HTR-8/SVneo (cell line): ENCODE data around the gene RRAS.

Experiments
- DNase-seq: peaks from one replicate; pipeline ENCODE4 v3.0.0; 2011; ENCODE audit warnings: low spot score, mixed read lengths; ENCODE audit not compliant: insufficient read length
- FAIRE-seq: peaks from 2 replicates; lab custom pipeline; 2011; peaks lifted over from hg19 to GRCh38; lab: Jason Lieb, UNC

Gene RRAS

DNA sequence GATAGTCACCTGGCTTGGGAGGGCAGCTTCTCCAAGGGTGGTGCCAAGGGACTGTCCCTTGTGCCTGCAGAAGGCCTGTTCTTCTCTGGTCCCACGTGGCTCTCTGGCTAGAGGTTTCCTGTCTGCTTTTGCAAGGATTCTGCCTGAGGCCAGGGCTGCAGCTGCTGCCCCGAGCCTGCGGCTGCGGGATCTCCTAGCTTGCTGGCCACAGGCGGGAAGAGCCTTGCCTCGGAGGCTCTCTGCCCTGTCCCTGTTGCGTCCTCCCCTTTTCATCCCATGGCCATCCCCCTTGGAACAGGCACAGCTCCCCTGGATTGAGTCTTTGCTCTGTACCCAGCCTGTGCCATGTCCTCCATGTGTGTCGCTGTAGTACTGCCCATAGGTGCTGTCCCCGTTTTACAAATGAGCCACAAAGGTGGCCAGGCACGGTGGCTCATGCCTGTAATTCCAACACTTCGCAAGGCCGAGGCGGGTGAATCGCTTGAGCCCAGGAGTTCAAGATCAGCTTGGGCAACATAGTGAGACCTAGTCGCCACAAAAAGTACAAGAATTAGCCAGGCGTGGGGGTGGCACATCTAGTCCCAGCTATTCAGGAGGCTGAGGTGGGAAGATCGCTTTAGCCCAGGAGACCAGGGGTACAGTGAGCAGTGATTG, 16.6 kb upstream of the RRAS start:
- no peak for FAIRE-seq
- DNase-seq = no peak

DNA sequence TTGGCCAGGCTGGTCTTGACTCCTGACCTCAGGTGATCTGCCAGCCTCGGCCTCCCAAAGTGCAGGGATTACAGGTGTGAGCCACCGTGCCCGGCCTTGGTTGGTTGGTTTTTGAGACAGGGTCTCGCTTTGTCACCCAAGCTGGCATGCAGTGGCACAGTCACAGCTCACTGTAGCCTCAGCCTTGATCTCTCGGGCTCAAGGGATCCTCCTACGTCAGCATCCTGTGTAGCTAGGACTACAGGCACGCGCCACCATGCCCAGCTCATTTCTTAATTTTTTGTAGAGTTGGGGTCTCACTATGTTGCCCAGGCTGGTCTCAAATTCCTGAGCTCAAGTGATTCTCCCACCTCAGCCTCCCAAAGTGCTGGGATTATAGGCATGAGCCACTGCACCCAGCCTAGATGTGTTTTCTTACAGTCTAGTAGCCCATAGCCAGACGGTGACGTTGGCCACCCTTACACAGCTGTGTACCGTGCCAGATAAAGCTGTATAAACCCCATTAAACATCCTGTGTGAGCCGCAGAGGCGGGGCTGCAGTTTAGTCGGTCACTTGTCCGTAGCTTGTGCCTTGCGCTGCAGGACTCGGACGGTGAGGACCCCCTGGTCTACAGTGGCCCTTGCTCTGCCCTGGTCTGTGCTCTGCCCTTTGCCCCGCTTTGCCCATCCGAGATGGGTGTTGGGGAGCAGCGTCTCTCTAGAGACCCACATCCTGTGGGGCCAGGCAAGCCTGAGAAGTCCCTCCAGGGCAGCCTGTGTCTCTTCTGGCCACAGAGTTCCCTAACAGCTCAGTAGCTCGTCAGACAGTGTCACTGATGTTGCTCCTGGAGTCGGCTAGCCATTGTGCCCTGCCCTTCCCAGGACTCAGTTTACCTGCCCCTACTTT, 15.9 kb upstream of the RRAS start:
- FAIRE-seq = no peak
- no peak for DNase-seq

- DNase-seq = no peak
- no peak for FAIRE-seq
These were observed 14.6 kb upstream of the RRAS start for GRCh38 chr19:49654581-49654980.

- FAIRE-seq (no peak), DNase-seq (no peak)
These were observed 13.5 kb upstream of the RRAS start for GRCh38 chr19:49653466-49653806.

DNA sequence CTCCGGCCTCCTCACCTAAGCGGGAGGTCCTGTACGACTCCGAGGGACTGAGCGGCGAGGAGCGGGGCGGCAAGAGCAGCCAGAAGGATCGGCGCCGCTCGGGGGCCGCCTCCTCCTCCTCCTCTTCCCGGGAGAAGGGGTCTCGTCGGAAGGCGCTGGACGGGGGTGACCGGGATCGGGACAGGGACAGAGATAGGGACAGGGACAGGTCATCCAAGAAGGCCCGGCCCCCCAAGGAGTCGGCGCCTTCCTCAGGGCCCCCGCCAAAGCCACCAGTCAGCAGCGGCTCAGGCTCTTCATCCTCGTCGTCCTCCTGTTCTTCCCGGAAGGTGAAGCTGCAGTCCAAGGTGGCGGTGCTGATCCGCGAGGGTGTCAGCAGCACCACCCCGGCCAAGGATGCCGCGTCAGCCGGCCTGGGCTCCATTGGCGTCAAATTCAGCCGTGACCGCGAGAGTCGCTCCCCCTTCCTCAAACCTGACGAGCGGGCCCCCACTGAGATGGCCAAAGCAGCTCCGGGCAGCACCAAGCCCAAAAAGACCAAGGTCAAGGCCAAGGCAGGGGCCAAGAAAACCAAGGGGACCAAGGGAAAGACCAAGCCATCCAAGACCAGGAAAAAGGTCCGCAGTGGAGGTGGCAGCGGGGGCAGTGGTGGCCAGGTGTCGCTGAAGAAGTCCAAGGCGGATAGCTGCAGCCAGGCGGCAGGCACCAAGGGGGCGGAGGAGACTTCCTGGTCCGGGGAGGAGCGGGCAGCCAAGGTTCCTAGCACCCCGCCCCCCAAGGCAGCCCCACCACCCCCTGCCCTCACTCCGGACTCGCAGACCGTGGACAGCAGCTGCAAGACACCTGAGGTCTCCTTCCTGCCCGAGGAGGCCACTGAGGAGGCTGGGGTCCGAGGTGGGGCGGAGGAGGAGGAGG, 12.9 kb upstream of the RRAS start:
- no peak for DNase-seq
- no peak for FAIRE-seq

DNA sequence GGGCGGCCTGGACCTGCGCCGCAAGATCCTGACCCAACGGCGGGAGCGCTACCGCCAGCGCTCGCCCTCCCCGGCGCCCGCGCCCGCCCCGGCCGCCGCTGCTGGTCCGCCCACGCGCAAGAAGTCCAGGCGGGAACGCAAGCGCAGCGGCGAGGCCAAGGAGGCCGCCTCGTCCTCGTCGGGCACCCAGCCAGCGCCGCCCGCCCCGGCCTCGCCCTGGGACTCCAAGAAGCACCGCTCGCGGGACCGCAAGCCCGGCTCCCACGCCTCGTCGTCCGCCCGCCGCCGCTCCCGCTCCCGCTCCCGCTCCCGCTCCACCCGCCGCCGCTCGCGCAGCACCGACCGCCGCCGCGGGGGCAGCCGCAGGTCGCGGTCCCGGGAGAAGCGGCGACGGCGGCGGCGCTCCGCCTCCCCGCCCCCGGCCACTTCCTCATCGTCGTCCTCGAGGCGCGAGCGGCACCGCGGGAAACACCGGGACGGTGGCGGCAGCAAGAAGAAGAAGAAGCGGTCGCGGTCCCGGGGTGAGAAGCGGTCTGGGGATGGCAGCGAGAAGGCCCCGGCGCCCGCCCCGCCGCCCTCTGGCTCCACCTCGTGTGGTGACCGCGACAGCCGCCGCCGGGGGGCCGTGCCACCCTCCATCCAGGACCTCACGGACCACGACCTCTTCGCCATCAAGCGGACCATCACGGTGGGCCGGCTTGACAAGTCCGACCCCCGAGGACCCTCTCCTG, 12.0 kb upstream of the RRAS start:
- DNase-seq (no peak), FAIRE-seq (no peak)

DNA sequence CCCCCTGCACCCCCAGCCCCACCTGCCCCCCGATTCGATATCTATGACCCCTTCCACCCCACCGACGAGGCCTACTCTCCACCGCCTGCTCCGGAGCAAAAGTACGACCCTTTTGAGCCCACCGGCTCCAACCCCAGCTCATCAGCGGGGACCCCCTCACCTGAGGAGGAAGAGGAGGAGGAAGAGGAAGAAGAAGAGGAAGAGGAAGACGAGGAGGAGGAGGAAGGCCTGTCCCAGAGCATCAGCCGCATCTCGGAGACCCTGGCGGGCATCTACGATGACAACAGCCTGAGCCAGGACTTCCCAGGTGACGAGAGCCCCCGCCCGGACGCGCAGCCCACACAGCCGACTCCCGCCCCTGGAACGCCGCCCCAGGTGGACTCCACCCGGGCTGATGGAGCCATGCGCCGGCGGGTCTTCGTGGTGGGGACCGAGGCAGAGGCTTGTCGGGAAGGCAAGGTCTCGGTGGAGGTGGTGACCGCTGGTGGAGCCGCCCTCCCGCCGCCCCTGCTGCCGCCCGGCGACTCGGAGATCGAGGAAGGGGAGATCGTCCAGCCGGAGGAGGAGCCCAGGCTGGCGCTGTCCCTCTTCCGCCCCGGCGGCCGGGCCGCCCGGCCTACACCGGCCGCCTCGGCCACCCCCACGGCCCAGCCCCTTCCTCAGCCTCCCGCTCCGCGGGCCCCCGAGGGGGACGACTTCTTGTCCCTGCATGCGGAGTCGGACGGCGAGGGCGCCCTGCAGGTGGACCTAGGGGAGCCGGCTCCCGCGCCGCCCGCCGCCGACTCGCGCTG, 11.3 kb upstream of the RRAS start:
- FAIRE-seq (no peak), DNase-seq (no peak)

- no peak for DNase-seq
- FAIRE-seq = no peak
These were observed 6.6 kb upstream of the RRAS start for GRCh38 chr19:49646586-49646985.

GRCh38 chr19:49645995-49646394, 6.1 kb upstream of the RRAS start:
- FAIRE-seq (no peak), DNase-seq (no peak)

DNA sequence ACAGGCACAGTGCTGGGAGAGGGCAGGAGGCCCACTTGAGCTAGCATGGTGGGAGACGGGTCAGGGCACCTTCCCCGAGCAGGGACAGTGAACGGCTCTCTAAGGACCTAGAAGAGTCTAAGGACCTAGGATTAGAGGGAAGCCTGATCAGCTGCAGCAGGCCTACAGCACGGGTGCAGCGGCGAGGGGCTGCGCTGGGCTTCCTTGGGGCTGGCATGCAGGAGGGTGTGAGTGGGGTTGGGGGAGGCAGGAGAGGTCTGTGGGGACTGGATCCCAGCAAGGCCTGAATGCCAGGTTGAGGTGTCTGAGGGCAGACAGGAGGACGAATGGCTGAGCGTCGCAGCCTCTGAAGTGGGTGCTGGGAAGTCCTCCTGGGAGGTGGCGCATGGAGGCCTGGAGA, 5.6 kb upstream of the RRAS start:
- DNase-seq (no peak), FAIRE-seq (no peak)

- FAIRE-seq = no peak
These were observed 3.5 kb upstream of the RRAS start for GRCh38 chr19:49643466-49643865.

GRCh38 chr19:49642492-49643035, 2.6 kb upstream of the RRAS start:
- no peak for FAIRE-seq
- DNase-seq = no peak

More at GRCh38 chr19:49643466-49643865, 3.5 kb upstream of the RRAS start:
- DNase-seq = no peak

GRCh38 chr19:49641688-49642491, 1.9 kb upstream of the RRAS start, which contains the start of gene SCAF1:
Gene SCAF1 (plus strand): TSS chr19:49642209. CDS start chr19:49645027, 2,818 bp downstream.
- FAIRE-seq = peak; percentile 99
- DNase-seq = peak; percentile 89

DNA sequence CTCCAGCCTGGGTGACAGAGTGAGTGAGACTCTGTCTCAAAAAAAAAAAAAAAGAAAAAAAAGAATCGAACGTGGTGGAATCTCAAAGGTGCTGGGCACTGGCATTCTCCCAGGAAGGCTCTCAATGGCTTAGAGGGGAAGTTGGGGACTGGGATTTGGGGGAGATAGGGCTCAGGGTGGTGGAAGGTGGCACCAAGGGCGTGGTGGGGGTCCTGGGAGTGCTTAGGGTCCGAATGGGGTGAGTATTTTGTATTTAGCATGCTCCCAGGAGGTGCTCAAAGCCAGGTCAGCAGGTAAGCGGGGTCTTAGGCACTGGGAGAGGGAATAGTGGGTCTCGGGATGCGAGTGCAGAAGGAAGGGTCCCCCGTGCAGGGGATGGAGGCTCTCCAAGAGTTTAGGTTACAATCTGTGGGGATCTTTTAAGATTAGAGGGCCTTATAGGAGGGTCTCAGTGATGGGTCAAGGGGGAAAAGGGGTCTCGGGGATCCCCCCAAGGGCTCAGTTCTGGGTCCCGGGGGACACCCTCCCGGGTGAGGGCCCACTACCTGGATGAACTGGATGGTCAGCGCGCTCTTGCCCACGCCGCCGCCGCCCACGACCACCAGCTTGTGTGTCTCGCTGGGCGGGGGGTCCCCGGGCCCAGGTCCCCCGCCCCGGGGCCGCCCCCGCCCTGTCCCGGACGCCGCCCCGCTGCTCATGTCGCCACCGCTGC, 386 bp downstream of the RRAS start:
- FAIRE-seq (no peak), DNase-seq (no peak)

DNA sequence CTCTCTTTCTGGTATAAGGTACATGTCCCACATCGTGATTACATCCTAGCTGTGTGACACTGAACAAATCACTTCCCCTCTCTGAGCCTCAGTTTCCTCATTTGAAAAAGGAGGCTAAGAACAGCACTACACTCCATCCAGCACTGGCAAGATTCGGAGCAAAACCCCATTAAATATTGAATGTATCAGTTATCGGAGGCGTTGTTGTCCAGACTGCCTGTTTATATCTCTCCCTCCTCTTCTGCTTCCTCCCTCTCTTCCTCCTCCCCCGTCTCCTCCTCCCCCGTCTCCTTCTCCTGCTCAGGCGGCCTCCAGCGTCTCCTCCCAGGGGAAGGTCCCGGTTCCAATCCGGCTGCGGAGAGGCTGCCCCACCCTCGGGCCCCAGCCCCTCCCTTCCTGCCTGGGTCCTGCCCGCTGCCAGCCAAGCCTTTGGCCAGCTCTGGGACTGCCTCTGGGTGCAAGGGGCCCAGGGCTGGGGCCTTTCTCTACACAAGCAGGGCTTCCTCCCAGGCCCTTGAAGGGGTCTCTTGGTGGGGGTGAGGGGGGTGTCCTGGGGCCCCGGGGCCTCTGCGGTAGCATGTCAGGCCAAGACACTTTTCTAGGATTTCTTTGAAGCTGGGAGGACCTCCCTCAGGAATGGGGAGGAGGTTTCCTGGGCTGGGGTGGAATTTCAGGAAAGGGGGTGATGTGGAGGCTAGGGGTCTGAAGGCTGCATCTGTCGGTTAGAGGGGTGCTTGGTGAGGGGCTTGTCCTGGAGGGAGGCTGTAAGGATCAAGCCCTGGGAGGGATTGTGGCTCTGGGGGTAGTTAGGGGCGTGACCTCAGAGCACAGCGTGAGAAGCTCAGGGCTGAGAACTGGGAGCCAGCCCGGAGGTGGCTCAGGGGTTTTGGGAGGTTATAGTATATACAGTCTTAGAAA, 1.9 kb downstream of the RRAS start:
- FAIRE-seq (peak; percentile 9), DNase-seq (peak; percentile 68)

DNA sequence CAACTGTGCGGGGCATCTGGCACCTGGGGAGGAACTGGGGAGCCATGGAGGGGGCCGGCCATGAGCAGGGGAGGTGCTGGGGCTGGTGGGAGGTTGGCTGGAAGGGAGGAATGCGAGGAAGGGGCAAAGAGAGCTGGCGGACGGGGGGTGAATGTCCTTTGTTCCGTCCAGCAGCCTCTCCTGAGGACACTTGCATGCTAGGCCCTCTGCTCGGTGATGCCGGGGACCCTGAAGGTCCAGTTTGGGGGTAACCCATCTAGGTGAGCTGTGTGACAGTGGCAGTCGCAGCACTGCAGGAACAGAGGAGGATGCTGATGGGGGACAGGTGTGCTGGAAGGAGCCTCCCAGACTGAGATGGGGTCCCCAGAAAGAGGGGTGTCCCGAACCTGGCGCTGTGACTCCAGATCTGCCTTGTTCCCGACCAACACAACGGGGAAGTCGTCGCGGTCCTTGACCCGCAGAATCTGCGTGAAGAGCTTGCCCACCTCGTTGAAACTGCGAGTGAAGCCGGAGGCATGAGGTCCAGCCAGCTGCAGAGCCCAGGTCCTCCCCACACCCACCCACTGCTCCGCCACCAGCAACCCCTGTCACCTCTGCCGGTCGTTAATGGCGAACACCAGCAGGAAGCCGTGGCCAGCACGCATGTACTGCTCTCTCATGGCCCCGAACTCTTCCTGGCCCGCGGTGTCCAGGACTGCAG, 3.6 kb downstream of the RRAS start:
- FAIRE-seq (no peak), DNase-seq (no peak)
